Esophagus (tissue), 2 donors: ENCODE results near the gene CD247. TPM values are rescaled to one million over a fixed set of nuclear protein-coding genes. Genes with fewer than 3 reads are reported as not detected.

Experiments
- H3K27ac ChIP-seq, 2 donors: one replicate each; pipeline ENCODE4 v1.5.1; 2013; ENCODE audit warnings: low read depth in 2 of 2, mild to moderate bottlenecking in 2 of 2, inconsistent platforms in 1 of 2, low read length in 1 of 2, moderate library complexity in 1 of 2
- H3K27me3 ChIP-seq, 2 donors: one replicate each; pipeline ENCODE4 v1.6.1; 2013; ENCODE audit warnings: low read length in 2 of 2, control low read depth in 1 of 2, mild to moderate bottlenecking in 1 of 2; ENCODE audit not compliant: insufficient read depth in 2 of 2, control insufficient read depth in 1 of 2
- H3K36me3 ChIP-seq, 2 donors: one replicate each; pipeline ENCODE4 v1.6.1; 2013; ENCODE audit warnings: low read length in 1 of 2; ENCODE audit not compliant: control insufficient read depth in 2 of 2, insufficient read depth in 2 of 2
- H3K4me1 ChIP-seq, 2 donors: one replicate each; pipeline ENCODE4 v1.6.1; 2013; ENCODE audit warnings: low read length in 1 of 2; ENCODE audit not compliant: control insufficient read depth in 2 of 2, insufficient read depth in 2 of 2
- H3K4me3 ChIP-seq, 2 donors: one replicate each; pipeline ENCODE4 v1.5.1; 2013; ENCODE audit warnings: low read length in 2 of 2, mild to moderate bottlenecking in 2 of 2, low read depth in 1 of 2, moderate library complexity in 1 of 2
- H3K9me3 ChIP-seq, 2 donors: one replicate each; pipeline ENCODE4 v1.6.1; 2013; ENCODE audit warnings: mild to moderate bottlenecking in 2 of 2, low read depth in 1 of 2, low read length in 1 of 2, moderate library complexity in 1 of 2; ENCODE audit not compliant: control insufficient read depth in 2 of 2, insufficient read depth in 1 of 2
- WGBS, 2 donors: extraction: QIAGEN DNeasy Blood & Tissue Kit; methylation state at CpG; one replicate each; pipeline ENCODE4 v1.1.7; 2013; 5-methylcytosine and 5-hydroxymethylcytosine counted together
- polyA plus RNA-seq, 2 donors: library from polyadenylated mRNA; stranded (reverse); fragments of 200-250 nt; gene quantifications; one replicate each; pipeline ENCODE4 v1.2.3, GENCODE V29; 2013
- donor health status: healthy with polysubstance abuse.
- donor health status: Bipolar disorder and iron deficiency.

CD247 gene
- polyA plus RNA-seq, 2 donors: 1.3 to 1.6 TPM

- H3K27ac ChIP-seq: no peak overlapping the region
- 86 to 94% methylated on average over 2 of the region's 2 CpGs for WGBS, 2 donors
- no peaks in the 10 kb centered on the region for H3K36me3 ChIP-seq
- no peak overlapping the region for H3K4me3 ChIP-seq
- H3K4me1 ChIP-seq: peaks cover 0 to 2% of the 10 kb centered on the region in 2 donors
- H3K27me3 ChIP-seq: no peaks in the 10 kb centered on the region
- no peaks in the 10 kb centered on the region for H3K9me3 ChIP-seq
These were observed 25.0 kb downstream of the CD247 start for GRCh38 chr1:167493372-167493771.

GRCh38 chr1:167492481-167492910 lies 25.8 kb downstream of the CD247 start:
- Histone ChIP-seq H3K27ac (no peak overlapping the region), H3K4me3 (no peak overlapping the region), H3K27me3 (no peaks in the 10 kb centered on the region), H3K4me1 (peaks cover 0 to 2% of the 10 kb centered on the region in 2 donors), H3K9me3 (no peaks in the 10 kb centered on the region), H3K36me3 (no peaks in the 10 kb centered on the region)
- WGBS, 2 donors: 47 to 48% methylated on average over 5 of the region's 5 CpGs

GRCh38 chr1:167491586-167492461 lies 26.5 kb downstream of the CD247 start:
- no peaks in the 10 kb centered on the region for H3K36me3 ChIP-seq
- WGBS, 2 donors: 67 to 71% methylated on average over 12 of the region's 12 CpGs
- H3K4me3 ChIP-seq: no peak overlapping the region

GRCh38 chr1:167490765-167491164 lies 27.6 kb downstream of the CD247 start:
- Histone ChIP-seq H3K4me3 (no peak overlapping the region), H3K27ac (no peak overlapping the region), H3K4me1 (peaks cover 0 to 2% of the 10 kb centered on the region in 2 donors), H3K27me3 (no peaks in the 10 kb centered on the region), H3K36me3 (no peaks in the 10 kb centered on the region), H3K9me3 (no peaks in the 10 kb centered on the region)
- WGBS, 2 donors: 83 to 84% methylated on average over 5 of the region's 5 CpGs

More at GRCh38 chr1:167491586-167492461, 26.5 kb downstream of the CD247 start:
- H3K4me1 ChIP-seq: peaks cover 0 to 2% of the 10 kb centered on the region in 2 donors
- H3K27ac ChIP-seq: no peak overlapping the region
- H3K9me3 ChIP-seq: no peaks in the 10 kb centered on the region
- no peaks in the 10 kb centered on the region for H3K27me3 ChIP-seq

GRCh38 chr1:167489571-167490340 lies 28.6 kb downstream of the CD247 start:
- WGBS, 2 donors: 79 to 84% methylated on average over 20 of the region's 20 CpGs
- no peak overlapping the region for H3K27ac ChIP-seq
- H3K9me3 ChIP-seq: no peaks in the 10 kb centered on the region
- no peaks in the 10 kb centered on the region for H3K27me3 ChIP-seq
- no peak overlapping the region for H3K4me3 ChIP-seq
- no peaks in the 10 kb centered on the region for H3K36me3 ChIP-seq
- H3K4me1 ChIP-seq: peaks cover 0 to 2% of the 10 kb centered on the region in 2 donors

GRCh38 chr1:167488786-167489185 lies 29.5 kb downstream of the CD247 start:
- Histone ChIP-seq H3K36me3 (no peaks in the 10 kb centered on the region), H3K4me1 (peaks cover 0 to 2% of the 10 kb centered on the region in 2 donors), H3K27ac (no peak overlapping the region), H3K27me3 (no peaks in the 10 kb centered on the region), H3K4me3 (no peak overlapping the region), H3K9me3 (no peaks in the 10 kb centered on the region)
- WGBS, 2 donors: 40 to 48% methylated on average over 14 of the region's 14 CpGs

- whole genome bisulfite sequencing, 2 donors: 92 to 96% methylated on average over 3 of the region's 3 CpGs
- Histone ChIP-seq H3K9me3 (no peaks in the 10 kb centered on the region), H3K27ac (no peak overlapping the region), H3K4me3 (no peak overlapping the region), H3K36me3 (no peaks in the 10 kb centered on the region), H3K27me3 (no peaks in the 10 kb centered on the region), H3K4me1 (peaks cover 0 to 2% of the 10 kb centered on the region in 2 donors)
These were observed 30.7 kb downstream of the CD247 start for GRCh38 chr1:167487614-167488013.

- H3K4me3 ChIP-seq: no peak overlapping the region
- 64 to 72% methylated on average over 15 of the region's 15 CpGs for WGBS, 2 donors
- H3K27me3 ChIP-seq: no peaks in the 10 kb centered on the region
- no peak overlapping the region for H3K27ac ChIP-seq
- H3K9me3 ChIP-seq: no peaks in the 10 kb centered on the region
- peaks cover 2 to 3% of the 10 kb centered on the region in 2 donors for H3K4me1 ChIP-seq
- no peaks in the 10 kb centered on the region for H3K36me3 ChIP-seq
These were observed 32.1 kb downstream of the CD247 start for GRCh38 chr1:167486090-167486824.
